ENCODE measurements around the gene LRRC32. TPM values are rescaled to one million over a fixed set of nuclear protein-coding genes. Genes with fewer than 3 reads are reported as not detected.

Gene LRRC32
- polyA plus RNA-seq, 2 of the 4 experiments (the other 2 are of a cell fraction) = 0.25 to 0.62 TPM

- Histone ChIP-seq H3K27ac (no peak overlapping the region), H3K4me1 (no peaks in the 10 kb centered on the region), H3K4me2 (no peak overlapping the region), H3K9me3 (peaks cover 21% of the 10 kb centered on the region), H3K4me3 (no peak overlapping the region)
- POLR2A ChIA-PET = no interaction called here
- WGBS (ENCODE audit: missing lambda C conversion rate) = 26% methylated on average over 4 of the region's 4 CpGs
- DNase-seq (ENCODE audit: low read depth in 1 of 2, low spot score in 1 of 2) (no peak), ATAC-seq (no peak), FAIRE-seq (no peak)
- CTCF ChIA-PET = no interaction called here
- TF ChIP-seq NFE2L2 (conservative IDR thresholded peaks at IDR 0.05; ENCODE audit: low read length) (no peak), KDM1A (IDR thresholded peaks at IDR 0.05; ENCODE audit: low read depth) (no peak), JUNB (IDR thresholded peaks at IDR 0.05) (no peak), BCL3 (IDR thresholded peaks at IDR 0.05) (no peak), POLR2AphosphoS2 (conservative IDR thresholded peaks at IDR 0.05; ENCODE audit: low read length) (no peak), JUN (IDR thresholded peaks at IDR 0.05) (no peak), CBX8 (IDR thresholded peaks at IDR 0.05) (no peak), REST (IDR thresholded peaks at IDR 0.05) (no peak), ATOH8 (CRISPR knock-in tag; IDR thresholded peaks at IDR 0.05; ENCODE audit: low read depth) (no peak), RAD21 (conservative IDR thresholded peaks at IDR 0.05 in 1 of 2, IDR thresholded peaks at IDR 0.05 in 1 of 2) (no peak), FOSB (CRISPR knock-in tag; IDR thresholded peaks at IDR 0.05) (no peak), TFCP2L1 (CRISPR knock-in tag; IDR thresholded peaks at IDR 0.05) (no peak), CHD2 (IDR thresholded peaks at IDR 0.05; ENCODE audit: low read length, partially characterized antibody) (no peak), SREBF2 (IDR thresholded peaks at IDR 0.05) (no peak), ZSCAN20 (CRISPR knock-in tag; IDR thresholded peaks at IDR 0.05) (no peak), ESRRA (IDR thresholded peaks at IDR 0.05; ENCODE audit: borderline replicate concordance, low read length) (no peak), GATA3 (IDR thresholded peaks at IDR 0.05; ENCODE audit: borderline replicate concordance) (no peak), BHLHE40 (IDR thresholded peaks at IDR 0.05; ENCODE audit: low read depth, low read length) (no peak), FOXS1 (CRISPR knock-in tag; IDR thresholded peaks at IDR 0.05) (no peak), ZNF302 (CRISPR knock-in tag; IDR thresholded peaks at IDR 0.05) (no peak)
Observed at GRCh38 chr11:76646882-76647534, 23.5 kb downstream of the LRRC32 start.

- Histone ChIP-seq H3K27ac (no peak overlapping the region), H3K9me3 (peaks cover 21% of the 10 kb centered on the region), H3K4me1 (no peaks in the 10 kb centered on the region), H3K4me2 (peak overlapping the region; percentile 19; the same call in 1 of the 3 replicates), H3K4me3 (no peak overlapping the region)
- ChIA-PET POLR2A (no interaction called here), CTCF (interaction anchor here (1.0 kb wide), 1 partner anchor 9 kb away, joined by 3 read pairs; no protein-coding TSS in a partner anchor)
- FAIRE-seq (no peak), DNase-seq (ENCODE audit: low read depth in 1 of 2, low spot score in 1 of 2) (no peak), ATAC-seq (no peak)
- WGBS (ENCODE audit: missing lambda C conversion rate) = 11% methylated on average over 5 of the region's 5 CpGs
- no peak for TF ChIP-seq CEBPB (IDR thresholded peaks at IDR 0.05)
- no peak for TF ChIP-seq RFX5 (IDR thresholded peaks at IDR 0.05)
- TF ChIP-seq HOXB13 (CRISPR knock-in tag; IDR thresholded peaks at IDR 0.05; ENCODE audit: low read depth) = no peak
- no peak for TF ChIP-seq ZNF302 (CRISPR knock-in tag; IDR thresholded peaks at IDR 0.05)
- TF ChIP-seq PBX3 (IDR thresholded peaks at IDR 0.05) = no peak
- TF ChIP-seq EHF (CRISPR knock-in tag; IDR thresholded peaks at IDR 0.05) = no peak
- TF ChIP-seq ATOH8 (CRISPR knock-in tag; IDR thresholded peaks at IDR 0.05; ENCODE audit: low read depth) = no peak
- no peak for TF ChIP-seq CHD2 (IDR thresholded peaks at IDR 0.05; ENCODE audit: low read length, partially characterized antibody)
- no peak for TF ChIP-seq KDM1A (IDR thresholded peaks at IDR 0.05; ENCODE audit: low read depth)
- TF ChIP-seq PHF8 (IDR thresholded peaks at IDR 0.05; ENCODE audit: borderline replicate concordance, low read depth) = no peak
- no peak for TF ChIP-seq FOSB (CRISPR knock-in tag; IDR thresholded peaks at IDR 0.05)
- TF ChIP-seq EP300 (IDR thresholded peaks at IDR 0.05) = no peak
- TF ChIP-seq HMGXB4 (CRISPR knock-in tag; IDR thresholded peaks at IDR 0.05; ENCODE audit: borderline replicate concordance) = no peak
- TF ChIP-seq HOXA7 (CRISPR knock-in tag; IDR thresholded peaks at IDR 0.05) = no peak
- no peak for TF ChIP-seq CBX8 (IDR thresholded peaks at IDR 0.05)
Observed at GRCh38 chr11:76644591-76644990, 26.0 kb downstream of the LRRC32 start.

All from A549 (cell line).